Measurements from ENCODE around the gene SLC1A2.

DNA sequence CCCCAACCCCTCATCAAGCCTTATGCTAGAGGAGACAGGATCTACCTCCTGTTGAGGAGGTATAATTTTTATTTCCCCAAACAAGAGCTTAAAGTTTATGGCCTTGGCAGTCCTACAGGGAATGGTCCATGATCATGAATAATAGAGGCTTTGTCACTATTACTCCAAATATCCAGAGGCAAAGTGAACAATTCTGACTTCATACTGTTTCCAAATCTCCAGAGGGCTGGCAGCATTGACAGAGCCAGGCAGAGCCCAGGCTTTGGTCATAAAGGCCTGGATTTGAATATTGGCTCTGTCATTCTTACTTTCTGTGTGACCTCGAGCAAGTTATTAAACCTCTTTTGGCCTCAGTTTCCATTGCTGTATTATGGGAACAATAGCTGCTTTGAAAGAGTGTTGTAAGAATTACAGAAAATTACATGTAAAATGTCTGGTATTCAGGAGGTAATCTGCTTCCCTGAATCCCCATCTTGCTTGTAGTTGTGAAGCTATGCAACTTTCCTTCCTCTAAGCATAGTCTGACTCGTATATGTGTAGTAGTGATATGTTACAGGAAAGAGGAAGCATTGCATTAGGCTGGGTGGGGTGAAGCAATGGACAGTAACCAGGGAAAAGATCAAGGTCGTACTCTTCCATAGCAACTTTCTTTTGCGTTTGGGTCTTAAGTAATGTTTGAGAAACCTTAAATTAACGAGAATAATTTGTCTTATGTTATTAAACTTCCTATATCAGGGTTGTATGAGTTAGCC lies 191.6 kb downstream of the SLC1A2 start:
- TF ChIP-seq, protein P1, sequence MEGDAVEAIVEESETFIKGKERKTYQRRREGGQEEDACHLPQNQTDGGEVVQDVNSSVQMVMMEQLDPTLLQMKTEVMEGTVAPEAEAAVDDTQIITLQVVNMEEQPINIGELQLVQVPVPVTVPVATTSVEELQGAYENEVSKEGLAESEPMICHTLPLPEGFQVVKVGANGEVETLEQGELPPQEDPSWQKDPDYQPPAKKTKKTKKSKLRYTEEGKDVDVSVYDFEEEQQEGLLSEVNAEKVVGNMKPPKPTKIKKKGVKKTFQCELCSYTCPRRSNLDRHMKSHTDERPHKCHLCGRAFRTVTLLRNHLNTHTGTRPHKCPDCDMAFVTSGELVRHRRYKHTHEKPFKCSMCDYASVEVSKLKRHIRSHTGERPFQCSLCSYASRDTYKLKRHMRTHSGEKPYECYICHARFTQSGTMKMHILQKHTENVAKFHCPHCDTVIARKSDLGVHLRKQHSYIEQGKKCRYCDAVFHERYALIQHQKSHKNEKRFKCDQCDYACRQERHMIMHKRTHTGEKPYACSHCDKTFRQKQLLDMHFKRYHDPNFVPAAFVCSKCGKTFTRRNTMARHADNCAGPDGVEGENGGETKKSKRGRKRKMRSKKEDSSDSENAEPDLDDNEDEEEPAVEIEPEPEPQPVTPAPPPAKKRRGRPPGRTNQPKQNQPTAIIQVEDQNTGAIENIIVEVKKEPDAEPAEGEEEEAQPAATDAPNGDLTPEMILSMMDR (conservative IDR thresholded peaks at IDR 0.05; ENCODE audit: low read length) = no peak
- TF ChIP-seq EZH2phosphoT487 (IDR thresholded peaks at IDR 0.05; ENCODE audit: borderline replicate concordance, low read depth, low read length) = no peak
